Stimulated activated CD8-positive, alpha-beta memory T cell treated with anti-CD3 and anti-CD28 coated beads, Interleukin-4, amount 100 ng/mL, for 48 hours (primary cell): ENCODE results near the gene ARHGEF17.

Experiments used
- DNase-seq: peaks from one replicate; pipeline ENCODE4 v3.0.0-alpha.2; 2020

Gene ARHGEF17

DNA sequence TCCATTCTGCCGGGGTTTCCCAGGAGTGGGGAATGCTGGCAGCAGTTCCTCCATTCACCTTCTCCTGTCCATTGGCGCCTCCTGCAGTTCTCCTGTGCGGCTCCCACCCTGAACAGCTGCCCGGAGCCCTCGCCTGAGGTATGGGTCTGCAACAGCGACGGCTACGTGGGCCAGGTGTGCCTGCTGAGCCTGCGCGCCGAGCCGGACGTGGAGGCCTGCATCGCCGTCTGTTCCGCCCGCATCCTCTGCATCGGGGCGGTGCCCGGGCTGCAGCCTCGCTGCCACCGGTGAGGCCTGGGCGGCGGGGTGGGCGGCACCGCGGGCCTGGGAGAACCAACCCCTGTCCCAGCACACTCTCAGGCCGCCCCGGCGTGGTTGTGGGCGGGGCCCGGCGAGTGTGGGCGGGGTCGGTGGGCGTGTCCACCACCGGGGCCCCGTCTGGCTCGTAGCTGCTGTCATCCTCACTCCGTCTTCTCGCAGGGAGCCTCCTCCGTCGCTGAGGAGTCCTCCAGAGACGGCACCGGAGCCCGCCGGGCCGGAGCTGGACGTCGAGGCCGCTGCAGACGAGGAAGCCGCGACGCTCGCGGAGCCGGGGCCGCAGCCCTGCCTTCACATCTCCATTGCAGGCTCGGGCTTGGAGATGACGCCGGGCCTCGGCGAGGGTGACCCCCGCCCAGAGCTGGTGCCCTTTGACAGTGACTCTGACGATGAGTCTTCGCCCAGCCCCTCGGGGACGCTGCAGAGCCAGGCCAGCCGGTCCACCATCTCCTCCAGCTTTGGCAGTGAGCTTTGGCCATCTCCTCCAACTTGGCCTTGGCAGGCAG lies 54.1 kb downstream of the ARHGEF17 start:
- DNase-seq, result no peak

DNA sequence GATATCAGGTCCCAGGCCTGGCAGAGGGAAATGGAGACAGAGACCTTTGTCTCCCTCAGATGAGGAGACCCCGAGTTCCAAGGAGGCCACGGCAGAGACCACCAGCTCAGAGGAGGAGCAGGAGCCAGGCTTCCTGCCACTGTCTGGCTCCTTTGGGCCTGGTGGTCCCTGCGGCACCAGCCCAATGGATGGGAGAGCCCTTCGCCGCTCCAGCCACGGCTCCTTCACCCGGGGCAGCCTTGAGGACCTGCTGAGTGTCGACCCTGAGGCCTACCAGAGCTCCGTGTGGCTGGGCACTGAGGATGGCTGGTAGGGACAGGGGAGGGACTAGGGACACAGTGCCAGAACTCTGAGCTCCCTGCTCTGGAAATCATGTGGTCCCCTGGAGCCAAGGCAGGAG lies 55.1 kb downstream of the ARHGEF17 start:
- no peak for DNase-seq

DNA sequence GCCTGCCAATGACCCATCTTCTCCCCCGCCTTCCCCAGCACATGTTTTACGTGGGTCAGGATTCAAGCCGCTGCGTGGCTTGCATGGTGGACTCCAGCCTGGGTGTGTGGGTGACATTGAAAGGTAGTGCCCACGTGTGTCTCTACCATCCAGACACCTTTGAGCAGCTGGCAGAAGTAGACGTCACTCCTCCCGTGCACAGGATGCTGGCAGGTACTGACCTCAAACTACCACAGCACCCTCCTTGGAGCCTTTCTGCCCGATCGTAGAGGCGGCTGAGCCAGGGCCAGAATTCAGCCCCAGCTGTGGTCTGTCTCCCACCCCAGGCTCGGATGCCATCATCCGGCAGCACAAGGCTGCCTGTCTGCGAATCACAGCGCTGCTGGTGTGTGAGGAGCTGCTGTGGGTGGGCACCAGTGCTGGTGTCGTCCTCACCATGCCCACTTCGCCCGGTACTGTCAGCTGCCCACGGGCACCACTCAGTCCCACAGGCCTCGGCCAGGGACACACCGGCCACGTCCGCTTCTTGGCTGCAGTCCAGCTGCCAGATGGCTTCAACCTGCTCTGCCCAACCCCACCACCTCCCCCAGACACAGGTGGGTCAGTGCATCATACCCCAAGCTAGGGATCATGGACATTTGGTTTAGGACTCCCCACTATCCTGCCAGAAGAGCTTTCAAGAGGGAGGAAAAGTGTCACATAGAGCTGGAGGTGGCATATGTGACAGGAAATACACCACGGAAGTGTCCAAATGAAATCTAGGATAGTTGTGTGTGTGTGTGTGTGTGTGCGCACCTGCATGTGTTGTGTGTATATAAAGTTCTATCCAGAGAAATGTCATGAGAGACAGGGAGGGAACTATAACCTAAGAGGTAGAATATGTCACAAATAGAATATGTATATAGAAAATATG lies 57.5 kb downstream of the ARHGEF17 start:
- DNase-seq, result no peak

DNA sequence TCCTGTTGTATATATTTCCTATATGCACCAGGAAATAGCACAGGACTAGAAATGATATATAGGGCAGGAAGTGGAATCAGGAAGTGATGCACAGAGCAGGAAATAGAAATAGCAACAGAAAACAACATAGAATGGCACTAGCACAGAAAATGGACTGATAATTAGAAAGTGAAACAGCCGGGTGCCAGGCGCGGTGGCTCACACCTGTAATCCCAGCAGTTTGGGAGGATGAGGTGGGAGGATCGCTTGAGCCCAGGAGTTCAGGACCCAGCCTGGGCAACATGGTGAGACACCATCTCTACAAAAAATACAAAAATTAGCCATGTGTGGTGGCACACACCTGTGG lies 58.2 kb downstream of the ARHGEF17 start:
- DNase-seq, result no peak

DNA sequence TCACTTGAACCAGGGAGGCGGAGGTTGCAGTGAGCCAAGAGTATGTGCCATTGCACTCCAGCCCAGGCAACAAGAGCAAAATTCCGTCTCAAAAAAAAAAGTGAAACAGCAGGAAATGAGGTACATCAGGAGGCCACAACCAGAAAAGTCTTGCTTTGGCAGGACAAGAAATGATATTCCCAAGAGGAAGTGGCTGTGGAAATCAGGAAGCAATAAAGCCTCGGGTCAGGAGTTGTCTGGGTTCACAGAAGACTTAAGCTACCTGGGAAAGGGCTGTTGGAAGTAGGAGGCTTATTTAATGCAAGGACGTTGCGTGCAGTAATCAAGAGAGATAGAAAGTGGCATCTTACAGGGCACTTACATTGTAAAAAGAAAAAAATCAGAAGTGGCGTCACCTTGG lies 58.9 kb downstream of the ARHGEF17 start:
- DNase-seq, result no peak

DNA sequence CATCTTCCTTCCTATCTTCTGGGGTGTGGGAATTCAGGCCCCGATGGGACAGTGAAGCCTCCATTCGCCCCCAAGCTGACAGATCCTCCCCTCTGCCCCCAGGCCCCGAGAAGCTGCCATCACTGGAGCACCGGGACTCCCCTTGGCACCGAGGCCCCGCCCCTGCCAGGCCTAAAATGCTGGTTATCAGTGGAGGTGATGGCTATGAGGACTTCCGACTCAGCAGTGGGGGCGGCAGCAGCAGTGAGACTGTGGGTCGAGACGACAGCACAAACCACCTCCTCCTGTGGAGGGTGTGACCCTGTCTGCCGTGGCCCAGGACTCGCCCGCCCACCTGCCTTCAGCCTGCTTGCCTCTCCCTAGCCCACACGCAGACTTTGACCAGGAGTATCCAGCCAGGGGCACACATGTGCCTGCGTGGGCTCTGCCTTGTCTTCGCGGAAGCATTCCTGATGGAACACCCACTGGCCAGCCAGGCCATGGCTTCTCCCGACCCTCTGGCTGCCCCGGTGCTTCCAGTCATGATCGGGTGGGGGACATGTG lies 59.5 kb downstream of the ARHGEF17 start:
- peak; percentile 40 for DNase-seq

DNA sequence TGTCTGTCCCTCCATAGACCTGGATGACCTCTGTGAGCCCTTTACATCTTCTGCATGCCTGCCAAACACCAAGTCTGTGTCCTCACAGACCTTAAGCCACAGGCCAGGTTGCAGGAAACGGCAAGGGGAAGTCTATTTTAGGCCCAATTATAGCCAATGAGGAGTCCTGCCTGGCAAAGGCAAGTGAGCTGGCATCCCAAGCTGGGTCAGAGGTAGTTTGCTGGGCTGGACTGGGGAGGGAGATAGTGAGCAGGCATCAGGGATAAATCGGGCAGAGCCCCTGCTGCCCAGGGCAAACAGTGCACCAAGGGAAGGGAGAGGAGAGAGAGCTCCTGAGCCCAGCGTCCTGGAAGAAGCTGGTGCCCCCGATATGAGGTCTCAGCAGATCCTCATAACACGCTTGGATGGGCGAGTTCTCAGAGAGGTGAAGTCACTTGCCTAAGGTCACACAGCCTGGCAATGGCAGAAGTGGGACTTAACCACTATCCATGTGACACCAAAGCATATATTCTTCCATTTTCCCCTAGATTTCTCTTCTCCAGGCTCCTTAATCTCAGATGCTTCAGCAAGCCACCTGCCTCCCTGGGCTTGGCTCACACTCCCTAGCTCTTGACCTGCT lies 64.4 kb downstream of the ARHGEF17 start:
- no peak for DNase-seq

DNA sequence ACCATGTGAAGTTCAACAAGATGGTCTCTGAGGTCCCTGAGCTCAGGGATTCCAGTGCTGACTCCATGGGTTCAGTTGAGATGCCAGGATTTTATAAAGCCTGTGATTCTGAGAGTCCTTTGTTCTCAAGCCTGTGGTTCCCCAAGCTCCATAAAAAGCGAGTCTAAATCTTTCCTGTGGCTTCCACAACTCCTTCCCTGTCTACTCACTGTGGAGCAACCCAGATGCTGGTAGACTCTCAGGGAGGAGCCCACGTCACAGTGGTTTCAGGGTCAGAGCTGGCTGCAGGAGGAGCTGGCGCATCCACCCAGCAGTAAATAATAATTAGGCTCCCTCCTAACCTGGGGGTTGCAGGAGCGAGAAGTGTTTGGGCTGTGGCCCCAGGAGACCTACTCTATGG lies 66.1 kb downstream of the ARHGEF17 start:
- no peak for DNase-seq

DNA sequence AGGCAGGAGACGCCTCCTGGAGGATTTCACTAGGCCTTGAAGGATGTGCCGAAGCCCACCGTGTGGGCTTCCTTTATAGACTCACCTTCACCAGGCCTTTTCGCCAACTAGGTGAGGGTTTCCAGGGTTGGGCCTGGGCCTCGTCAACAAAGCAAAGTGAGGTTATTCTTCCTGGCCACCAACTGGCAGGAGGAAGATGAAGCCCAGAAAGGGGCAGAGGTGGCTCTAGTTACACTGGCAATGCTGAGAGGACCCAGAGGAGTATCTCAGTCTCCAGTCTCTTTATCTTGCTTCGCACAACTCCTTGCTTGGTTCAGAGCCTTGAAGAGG lies 67.7 kb downstream of the ARHGEF17 start:
- no peak for DNase-seq

DNA sequence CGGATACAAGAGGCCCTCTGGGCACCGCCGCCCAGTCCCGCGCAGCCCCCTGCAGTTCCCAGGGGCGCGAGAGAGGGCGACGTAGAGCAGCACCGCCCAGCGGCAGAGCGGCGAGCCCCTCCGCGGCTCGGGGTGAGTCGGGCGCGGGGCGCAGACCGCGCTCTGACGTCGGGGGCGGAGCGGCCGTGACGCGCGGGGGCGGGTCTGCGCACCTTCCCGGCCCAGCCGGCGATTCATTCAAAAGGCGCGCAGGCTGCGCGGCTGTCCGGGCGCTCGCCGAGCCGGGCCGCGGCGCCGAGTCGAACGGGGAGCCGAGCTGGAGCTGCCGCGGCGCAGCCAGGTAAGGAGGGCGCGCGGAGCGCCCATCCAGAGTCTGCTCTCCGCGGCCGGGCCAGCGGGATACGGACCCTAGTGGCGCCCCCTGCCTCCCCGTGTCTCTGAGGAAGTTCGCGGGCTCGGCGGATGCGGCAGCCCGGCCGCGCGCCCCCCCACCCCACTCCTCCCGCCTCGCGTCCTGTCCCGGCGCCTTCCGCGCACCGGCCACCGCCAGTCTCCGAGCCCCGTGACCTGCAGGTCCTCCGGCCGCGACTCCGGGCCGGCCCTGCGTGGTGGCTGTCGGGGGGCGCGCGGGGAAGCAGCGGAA lies 68.2 kb downstream of the ARHGEF17 start, which contains the start of gene RELT:
RELT (plus strand) TSS at position 240 of the 643 bp plus-strand sequence. CDS start 12,738 bp downstream, outside the sequence.
- peak; percentile 98 for DNase-seq

DNA sequence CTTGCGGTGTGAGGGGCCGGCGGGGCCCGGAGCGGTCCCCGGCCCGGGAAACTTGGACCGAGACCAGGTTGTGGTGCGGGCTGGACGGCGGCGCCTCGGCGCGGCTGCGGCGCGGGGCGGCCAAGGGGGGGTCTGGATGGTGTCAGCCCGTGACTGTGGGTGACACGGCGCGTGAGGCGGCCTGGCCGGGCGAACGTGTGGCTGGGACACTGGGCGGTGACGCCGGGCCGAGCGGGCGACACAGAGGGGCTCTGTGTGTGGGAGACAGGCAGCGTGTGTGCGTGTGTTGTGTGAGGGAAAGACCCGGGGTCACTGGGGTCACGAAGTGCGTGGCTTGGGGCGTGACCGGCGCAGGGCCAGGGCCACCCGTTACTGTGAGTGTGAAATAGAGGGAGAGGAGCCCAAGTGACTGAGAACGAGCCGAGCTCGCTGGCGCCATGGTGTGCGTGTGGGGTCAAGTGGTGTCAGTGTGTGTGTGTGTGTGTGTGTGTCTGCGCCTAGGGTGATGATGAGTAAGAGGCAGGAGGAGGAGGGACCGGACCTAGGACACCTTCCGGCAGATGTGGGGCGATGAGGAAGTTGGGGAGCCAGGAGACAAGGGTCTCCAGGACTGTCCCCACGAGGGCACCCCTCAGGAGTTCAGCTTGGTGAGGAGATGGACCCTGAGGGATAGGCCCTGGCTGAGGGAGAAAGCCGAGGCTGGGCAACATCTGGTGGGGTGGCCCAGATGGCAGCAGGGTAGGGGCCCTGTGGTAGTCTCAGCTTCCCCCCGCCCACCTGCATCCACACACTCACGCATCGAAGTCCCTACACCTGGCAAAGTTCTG lies 68.9 kb downstream of the ARHGEF17 start:
- peak; percentile 73 for DNase-seq

DNA sequence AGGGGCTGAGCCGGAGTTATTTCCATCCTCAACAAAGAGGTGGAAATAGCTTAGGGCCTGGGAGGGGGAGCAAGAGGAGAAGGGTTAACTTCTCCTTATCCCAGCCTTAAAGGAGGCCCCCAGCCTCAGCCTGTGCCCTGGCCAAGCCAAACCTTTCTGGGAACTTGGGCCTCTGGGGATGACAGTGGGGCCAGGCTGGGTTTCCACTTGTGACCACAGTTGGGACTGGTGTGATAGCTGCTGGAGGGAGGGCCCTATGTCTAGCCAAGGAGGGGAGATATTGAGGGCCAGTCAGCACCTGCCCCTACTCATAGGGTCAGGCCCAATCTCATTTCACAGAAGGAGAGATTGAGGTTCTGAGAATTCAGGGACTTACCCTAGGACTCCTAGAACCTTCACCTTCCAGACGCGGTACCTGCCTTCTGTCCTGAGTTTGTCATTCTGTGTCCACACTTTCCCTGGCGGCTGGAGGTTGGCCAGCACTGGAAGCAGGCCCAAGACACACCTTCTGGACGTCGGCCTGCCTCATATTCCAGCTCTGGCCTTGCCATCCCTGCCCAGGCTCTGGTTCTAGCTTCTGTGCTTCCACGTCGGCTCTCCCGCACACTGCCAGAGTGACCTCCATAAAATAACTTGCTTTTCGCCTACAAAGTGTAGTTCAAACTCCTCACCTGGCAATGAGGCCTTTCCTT lies 71.3 kb downstream of the ARHGEF17 start:
- no peak for DNase-seq

DNA sequence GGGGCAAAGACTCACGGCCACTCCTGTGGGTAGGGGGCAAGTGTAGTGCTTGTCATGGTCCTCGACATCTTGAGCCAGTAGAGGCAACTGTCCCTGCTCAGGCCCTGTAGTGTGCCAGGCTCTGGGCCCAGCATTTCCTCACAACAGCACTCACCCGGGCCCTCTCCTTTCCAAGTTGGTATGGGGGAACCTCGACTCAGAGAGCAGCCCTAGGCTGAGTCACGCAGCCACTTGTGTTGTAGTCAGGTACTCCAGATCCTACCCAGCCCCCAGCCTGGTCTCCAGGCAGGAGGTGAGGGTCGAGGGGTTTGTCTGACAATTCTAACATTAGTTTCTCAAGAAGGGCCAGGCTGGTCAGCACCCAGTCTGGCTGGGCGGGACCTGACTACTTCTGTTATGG lies 72.3 kb downstream of the ARHGEF17 start:
- no peak for DNase-seq

DNA sequence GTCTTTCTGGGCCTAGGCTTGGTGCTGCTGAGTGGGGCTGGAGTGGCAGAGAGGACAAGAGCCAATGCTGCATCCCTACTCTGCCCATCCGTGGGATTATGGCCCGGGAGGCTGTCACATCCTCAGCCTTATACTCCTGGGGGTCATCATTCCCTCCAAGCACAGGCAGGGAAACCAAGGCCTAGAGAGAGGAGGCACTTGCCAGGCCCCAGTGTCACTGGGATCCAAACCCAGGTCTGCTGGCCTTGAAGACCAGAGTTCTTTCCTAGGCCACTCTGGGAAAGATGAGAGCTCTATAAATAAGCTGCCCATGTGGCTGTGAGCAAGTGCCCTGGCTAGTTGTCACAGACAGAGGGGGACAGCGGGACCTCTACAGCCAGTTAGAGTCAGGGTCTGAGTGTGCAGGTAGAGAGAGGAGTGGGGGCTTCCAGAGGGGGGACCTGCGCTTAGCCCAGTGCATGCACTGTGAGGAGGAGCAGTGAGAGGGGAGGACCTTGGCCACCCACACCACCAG lies 72.9 kb downstream of the ARHGEF17 start:
- no peak for DNase-seq

DNA sequence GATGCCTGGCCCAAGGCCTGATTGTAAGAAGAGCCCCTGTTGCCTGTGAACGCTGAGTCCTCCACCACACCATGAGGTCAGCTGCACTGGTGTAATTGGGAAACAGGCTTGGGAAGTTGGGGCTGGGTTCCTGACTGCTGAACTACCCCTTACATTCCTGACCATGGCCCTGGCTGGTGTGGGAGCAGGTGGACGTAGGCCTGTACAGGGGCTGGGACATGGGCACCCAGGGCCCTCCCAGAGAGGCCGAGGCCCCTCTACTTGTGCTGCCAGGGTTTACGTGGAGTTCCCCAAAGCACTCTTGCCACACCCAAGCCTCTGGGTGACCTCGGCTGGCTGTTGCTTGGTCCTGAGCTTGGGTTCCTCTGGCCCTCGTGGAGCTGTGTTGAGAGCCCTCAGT lies 73.5 kb downstream of the ARHGEF17 start:
- DNase-seq, result no peak

DNA sequence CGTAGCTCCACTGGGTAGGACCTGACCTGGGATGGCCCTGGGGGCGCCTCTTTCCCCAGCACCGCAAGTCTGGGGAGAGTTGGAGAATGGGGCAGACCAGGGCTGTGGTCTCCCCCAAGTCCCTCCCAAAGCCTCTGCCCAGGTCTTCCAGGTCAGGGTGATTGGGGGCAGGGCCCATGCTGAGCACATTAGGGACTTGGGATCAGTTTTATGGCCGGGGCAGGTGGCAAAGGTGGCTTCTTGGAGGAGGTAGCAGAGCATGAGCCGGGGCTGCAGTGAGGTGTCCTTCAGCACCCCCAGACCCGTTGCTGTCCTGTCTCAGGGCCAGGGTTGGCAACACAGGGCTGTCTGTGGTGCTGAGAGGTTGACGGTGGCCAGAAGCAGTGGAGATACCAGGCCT lies 74.1 kb downstream of the ARHGEF17 start:
- DNase-seq, result no peak

DNA sequence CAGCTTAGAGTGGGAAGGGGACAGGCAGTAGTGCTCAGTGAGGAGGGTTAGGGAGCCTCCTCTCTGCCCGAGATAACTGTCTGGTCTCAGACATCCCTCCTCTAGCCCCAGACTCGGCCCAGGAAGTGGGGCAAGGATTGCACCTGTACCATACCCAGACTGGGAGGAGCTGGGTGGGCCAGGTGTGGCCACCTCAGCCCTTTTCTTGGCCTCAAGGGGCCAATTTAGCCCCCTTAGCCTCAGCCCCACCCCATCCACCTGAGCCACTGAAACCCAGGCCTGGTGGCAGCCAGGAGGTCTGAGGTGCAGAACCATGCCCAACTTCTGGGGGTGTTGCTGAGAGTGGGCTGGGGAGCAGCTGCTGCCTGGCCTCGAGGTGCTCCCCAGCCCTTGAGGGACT lies 74.7 kb downstream of the ARHGEF17 start:
- DNase-seq, result no peak

DNA sequence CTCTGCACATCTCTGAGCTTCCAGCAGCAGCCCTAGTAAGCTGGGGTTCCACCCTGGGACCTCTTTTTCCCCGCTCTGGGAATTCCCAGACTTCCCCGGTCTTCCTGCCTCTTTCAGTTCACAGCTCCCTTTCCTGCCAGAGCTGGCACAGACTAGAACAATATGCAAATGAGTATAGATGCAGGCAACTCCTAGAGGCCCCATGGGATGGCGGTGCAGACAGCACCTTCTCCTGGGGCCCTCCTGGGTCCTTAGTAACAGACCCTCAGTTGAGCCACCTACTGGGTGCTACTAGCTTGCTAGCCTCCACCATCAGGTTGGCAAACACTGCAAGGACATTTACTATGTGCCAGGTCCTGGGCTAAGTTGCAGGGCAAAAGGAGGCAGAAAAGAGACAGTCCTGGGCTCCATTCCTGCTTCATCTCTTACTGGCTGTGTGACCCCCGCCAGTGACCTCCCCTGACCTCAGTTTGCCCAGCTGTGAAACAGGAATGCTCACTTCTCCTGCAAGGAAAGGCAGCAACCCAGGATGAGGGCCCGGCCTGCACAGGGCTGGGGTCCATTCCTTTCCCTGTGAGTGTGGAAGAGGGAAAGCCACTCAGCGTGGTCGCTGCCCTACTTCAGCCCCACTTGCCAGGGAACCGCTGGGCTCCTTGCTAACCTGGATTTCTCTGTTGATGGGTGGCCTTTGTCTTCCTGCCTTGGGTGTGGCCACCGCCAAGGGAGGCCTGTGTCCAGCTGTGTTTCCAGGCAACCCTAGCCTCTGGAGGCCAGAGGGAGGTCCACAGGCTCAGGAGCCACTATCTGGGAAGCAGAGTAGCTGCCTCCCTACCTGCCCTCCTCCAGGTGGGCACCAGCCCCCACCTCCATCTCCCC lies 75.4 kb downstream of the ARHGEF17 start:
- DNase-seq, result no peak

DNA sequence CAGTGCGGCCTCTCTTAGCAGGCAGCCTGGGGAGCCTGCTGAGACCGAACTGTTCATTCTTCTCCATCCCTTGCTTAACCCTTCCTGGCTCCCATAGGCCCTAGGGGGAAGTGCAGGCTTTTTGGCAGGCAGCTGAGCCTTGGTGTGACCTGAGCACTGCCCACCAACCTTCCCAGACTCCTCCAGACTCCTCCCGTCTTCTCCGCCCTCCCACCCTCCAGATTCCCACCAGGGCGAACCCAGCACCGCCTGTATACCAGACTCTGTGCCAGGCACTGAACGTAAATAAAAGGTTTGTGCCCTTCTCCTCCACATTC lies 76.0 kb downstream of the ARHGEF17 start:
- no peak for DNase-seq

DNA sequence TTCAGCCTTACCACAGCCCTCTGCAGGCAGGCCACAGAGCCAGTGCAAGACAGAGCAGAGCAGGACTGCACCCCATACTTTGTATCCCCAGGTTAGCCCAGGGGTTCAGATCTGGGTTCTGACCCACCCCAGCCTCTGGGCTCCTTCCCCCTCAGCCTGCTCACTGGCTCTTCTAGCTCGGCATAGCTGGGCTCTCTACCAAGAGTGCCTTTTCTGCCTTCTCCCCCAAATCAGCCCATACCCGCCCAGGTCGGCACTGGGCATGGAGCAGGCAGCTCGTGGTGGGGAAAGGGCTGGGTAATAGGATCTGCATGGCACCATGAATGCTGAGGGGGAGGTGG lies 76.4 kb downstream of the ARHGEF17 start:
- DNase-seq, result no peak
